AG09319 (cell line): ENCODE results near the gene PCDHGA2.
A peak's percentile ranks its signal among the peaks of the same experiment; 100 is the strongest.
"Not testable (repeated sequence)": the region's sequence is repeated elsewhere in the genome, so short reads cannot be mapped to it uniquely, and the experiment has no call there.

Experiments
- DNase-seq: peaks from one replicate; pipeline ENCODE4 v3.0.0-alpha.2; 2010; ENCODE audit warnings: low read depth; ENCODE audit errors: extremely low read depth
- CTCF ChIP-seq: IDR thresholded peaks from 2 replicates; pipeline ENCODE4 v1.5.1; 2011; ENCODE audit warnings: low read depth, mild to moderate bottlenecking, inconsistent platforms, low read length, moderate library complexity

PCDHGA2 gene

GRCh38 chr5:141382469-141383294 is 44.1 kb downstream of the PCDHGA2 start, which contains the start of gene PCDHGA7:
Gene PCDHGA7 (plus strand): TSS chr5:141382742. CDS start chr5:141382900, 158 bp downstream.
- peak; percentile 32 for TF ChIP-seq CTCF
- DNase-seq = no peak

- no peak for TF ChIP-seq CTCF
- no peak for DNase-seq
Measured at GRCh38 chr5:141383345-141383744, 44.8 kb downstream of the PCDHGA2 start.

GRCh38 chr5:141384471-141385267 is 46.1 kb downstream of the PCDHGA2 start:
- no peak for TF ChIP-seq CTCF
- DNase-seq = no peak

- not testable (repeated sequence) for DNase-seq
- TF ChIP-seq CTCF = peak; percentile 43
Measured at GRCh38 chr5:141387557-141388311, 49.2 kb downstream of the PCDHGA2 start, which contains the start of gene PCDHGB4. Gene PCDHGB4 (plus strand): TSS chr5:141387698. CDS start chr5:141387885, 187 bp downstream.

- no peak for TF ChIP-seq CTCF
- DNase-seq = no peak
Measured at GRCh38 chr5:141388661-141389060, 50.1 kb downstream of the PCDHGA2 start.

GRCh38 chr5:141389153-141390042 is 50.8 kb downstream of the PCDHGA2 start:
- no peak for DNase-seq
- TF ChIP-seq CTCF = no peak
